NK-92 treated with Interleukin-12 subunit alpha and Interleukin-12 subunit beta, amount 100 ng/mL, for 24 hours (cell line): Measurements from ENCODE around the gene EML6.

Experiments used
- DNase-seq: peaks from one replicate; lab custom pipeline; 2025; lab: John Stamatoyannopoulos, UW

The EML6 gene

GRCh38 chr2:55003706-55004639 is 280.5 kb downstream of the EML6 start:
- no peak for DNase-seq

GRCh38 chr2:55006306-55006705 is 282.8 kb downstream of the EML6 start:
- DNase-seq = no peak

GRCh38 chr2:55009277-55010060 is 286.0 kb downstream of the EML6 start:
- DNase-seq = no peak

GRCh38 chr2:55010149-55010591 is 286.7 kb downstream of the EML6 start:
- DNase-seq = peak; percentile 11

GRCh38 chr2:55010915-55011314 is 287.5 kb downstream of the EML6 start:
- no peak for DNase-seq

- no peak for DNase-seq
These were observed 288.6 kb downstream of the EML6 start for GRCh38 chr2:55011831-55012671.

- no peak for DNase-seq
These were observed 289.4 kb downstream of the EML6 start for GRCh38 chr2:55012672-55013484.

- DNase-seq = no peak
These were observed 290.5 kb downstream of the EML6 start for GRCh38 chr2:55013936-55014335.

- DNase-seq = no peak
These were observed 291.8 kb downstream of the EML6 start for GRCh38 chr2:55014962-55015939.

- no peak for DNase-seq
These were observed 294.0 kb downstream of the EML6 start for GRCh38 chr2:55017428-55017827.

GRCh38 chr2:55017880-55018279 is 294.4 kb downstream of the EML6 start:
- DNase-seq = no peak

GRCh38 chr2:55018619-55019018 is 295.2 kb downstream of the EML6 start:
- DNase-seq = no peak

GRCh38 chr2:55019526-55020258 is 296.2 kb downstream of the EML6 start:
- no peak for DNase-seq
